Measurements from ENCODE around the gene SLC7A7.
"Not testable (repeated sequence)": the region's sequence is repeated elsewhere in the genome, so short reads cannot be mapped to it uniquely, and the experiment has no call there.

SLC7A7 gene

DNA sequence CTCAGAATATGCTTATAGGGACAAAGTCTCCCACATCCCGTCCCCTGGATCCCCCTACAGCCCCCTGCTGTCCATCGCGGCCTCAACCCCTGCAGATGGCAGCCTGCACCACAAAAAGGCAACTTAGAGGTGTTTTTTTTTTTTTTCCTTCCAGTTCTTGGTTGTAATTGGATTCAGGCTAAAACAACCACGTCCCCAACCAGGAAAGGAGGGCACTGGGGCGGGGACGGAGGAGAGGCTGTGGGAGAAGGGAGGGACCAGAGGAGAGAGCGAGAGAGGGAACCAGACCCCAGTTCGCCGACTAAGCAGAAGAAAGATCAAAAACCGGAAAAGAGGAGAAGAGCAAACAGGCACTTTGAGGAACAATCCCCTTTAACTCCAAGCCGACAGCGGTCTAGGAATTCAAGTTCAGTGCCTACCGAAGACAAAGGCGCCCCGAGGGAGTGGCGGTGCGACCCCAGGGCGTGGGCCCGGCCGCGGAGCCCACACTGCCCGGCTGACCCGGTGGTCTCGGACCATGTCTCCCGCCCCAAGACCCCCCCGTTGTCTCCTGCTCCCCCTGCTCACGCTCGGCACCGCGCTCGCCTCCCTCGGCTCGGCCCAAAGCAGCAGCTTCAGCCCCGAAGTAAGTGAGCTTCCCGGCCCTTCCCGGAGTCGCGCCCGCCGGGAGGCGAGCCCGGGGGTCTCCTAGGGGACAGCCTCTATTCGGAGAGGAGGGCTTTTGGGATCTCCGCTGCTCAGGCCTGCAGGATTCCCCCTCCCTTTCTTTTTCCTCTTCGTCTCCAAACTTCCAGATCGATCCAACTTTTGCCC lies 21.3 kb upstream of the SLC7A7 start, which contains the start of gene MMP14:
MMP14 (plus strand) TSS at position 285 of the 813 bp plus-strand sequence; CDS start at position 518, 233 bp downstream.
- Histone ChIP-seq H3K36me3 (peaks cover 18% of the 10 kb centered on the region), H3K9me3 (no peaks in the 10 kb centered on the region), H3K27ac (no peak within 1 kb of the TSS), H3K27me3 (peaks cover 44% of the 10 kb centered on the region), H3K4me3 (ENCODE audit: low read depth in 1 of 2, low read length in 1 of 2) (peak within 1 kb of the TSS; percentile 52 to 56), H3K4me1 (ENCODE audit: control insufficient read depth in 1 of 2, insufficient read depth in 1 of 2, low read depth in 1 of 2, low read length in 1 of 2) (peaks cover 15% of the 10 kb centered on the region in 2 experiments)
- TF ChIP-seq, protein P1, sequence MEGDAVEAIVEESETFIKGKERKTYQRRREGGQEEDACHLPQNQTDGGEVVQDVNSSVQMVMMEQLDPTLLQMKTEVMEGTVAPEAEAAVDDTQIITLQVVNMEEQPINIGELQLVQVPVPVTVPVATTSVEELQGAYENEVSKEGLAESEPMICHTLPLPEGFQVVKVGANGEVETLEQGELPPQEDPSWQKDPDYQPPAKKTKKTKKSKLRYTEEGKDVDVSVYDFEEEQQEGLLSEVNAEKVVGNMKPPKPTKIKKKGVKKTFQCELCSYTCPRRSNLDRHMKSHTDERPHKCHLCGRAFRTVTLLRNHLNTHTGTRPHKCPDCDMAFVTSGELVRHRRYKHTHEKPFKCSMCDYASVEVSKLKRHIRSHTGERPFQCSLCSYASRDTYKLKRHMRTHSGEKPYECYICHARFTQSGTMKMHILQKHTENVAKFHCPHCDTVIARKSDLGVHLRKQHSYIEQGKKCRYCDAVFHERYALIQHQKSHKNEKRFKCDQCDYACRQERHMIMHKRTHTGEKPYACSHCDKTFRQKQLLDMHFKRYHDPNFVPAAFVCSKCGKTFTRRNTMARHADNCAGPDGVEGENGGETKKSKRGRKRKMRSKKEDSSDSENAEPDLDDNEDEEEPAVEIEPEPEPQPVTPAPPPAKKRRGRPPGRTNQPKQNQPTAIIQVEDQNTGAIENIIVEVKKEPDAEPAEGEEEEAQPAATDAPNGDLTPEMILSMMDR (IDR thresholded peaks at IDR 0.05), result no peak

DNA sequence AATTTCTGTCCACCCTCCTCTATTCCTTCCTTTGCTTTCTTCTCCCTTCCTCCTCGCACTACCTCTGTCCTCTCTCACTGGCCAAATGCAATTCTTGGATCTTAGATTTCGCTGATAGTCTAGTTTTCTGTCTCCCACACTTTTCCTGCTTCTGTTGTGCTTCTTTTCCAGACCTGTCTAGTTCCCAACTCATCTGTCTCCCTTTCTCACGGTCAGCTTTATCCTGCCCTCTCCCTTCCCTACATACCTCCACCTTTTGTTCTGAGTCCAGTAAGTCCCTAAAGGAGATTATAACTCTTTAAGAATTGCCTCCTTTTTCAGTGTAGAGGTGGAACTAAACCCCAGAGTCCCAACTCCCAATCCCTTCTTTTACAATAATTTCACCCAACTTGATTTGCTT lies 20.3 kb upstream of the SLC7A7 start:
- Histone ChIP-seq H3K27ac (no peak overlapping the region), H3K27me3 (peaks cover 44% of the 10 kb centered on the region), H3K4me1 (ENCODE audit: control insufficient read depth in 1 of 2, insufficient read depth in 1 of 2, low read depth in 1 of 2, low read length in 1 of 2) (peaks cover 15 to 18% of the 10 kb centered on the region in 2 experiments), H3K9me3 (no peaks in the 10 kb centered on the region), H3K4me3 (ENCODE audit: low read depth in 1 of 2, low read length in 1 of 2) (no peak overlapping the region), H3K36me3 (peaks cover 18% of the 10 kb centered on the region)
- TF ChIP-seq, protein P1 (IDR thresholded peaks at IDR 0.05), result no peak

DNA sequence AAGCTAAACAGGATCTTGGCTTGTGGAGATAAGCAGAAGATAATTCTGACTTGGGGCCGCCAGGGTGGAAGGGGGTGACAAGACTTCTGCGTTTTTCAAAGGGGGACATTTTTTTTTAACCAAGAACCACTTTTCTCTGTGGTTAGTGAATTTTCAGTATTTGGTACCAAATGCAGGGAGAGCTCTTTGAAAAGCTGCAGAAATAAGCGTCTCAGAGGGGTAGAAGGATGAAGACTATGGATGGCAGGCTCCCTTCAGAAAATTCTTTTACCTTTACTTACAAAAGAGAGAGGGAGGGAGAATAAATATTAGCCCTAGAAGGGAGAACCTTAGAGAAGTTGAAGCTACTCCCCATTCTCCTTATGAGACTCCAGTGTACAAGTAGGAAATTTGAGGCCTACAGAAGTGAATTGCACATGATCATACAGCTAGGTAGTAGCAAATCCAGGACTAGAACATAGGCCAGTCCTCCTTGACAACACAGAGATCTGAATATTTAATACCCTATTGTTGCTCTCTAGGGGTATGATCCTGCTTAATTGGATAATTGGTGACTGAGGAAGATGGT lies 15.3 kb upstream of the SLC7A7 start:
- Histone ChIP-seq H3K27ac (peak overlapping the region; percentile 87), H3K36me3 (peaks cover 18% of the 10 kb centered on the region), H3K27me3 (peaks cover 3% of the 10 kb centered on the region), H3K4me3 (ENCODE audit: low read depth in 1 of 2, low read length in 1 of 2) (peak overlapping the region; percentile 75 to 81), H3K4me1 (ENCODE audit: control insufficient read depth in 1 of 2, insufficient read depth in 1 of 2, low read depth in 1 of 2, low read length in 1 of 2) (peaks cover 12 to 15% of the 10 kb centered on the region in 2 experiments), H3K9me3 (no peaks in the 10 kb centered on the region)
- TF ChIP-seq, protein P1 (IDR thresholded peaks at IDR 0.05), result no peak

DNA sequence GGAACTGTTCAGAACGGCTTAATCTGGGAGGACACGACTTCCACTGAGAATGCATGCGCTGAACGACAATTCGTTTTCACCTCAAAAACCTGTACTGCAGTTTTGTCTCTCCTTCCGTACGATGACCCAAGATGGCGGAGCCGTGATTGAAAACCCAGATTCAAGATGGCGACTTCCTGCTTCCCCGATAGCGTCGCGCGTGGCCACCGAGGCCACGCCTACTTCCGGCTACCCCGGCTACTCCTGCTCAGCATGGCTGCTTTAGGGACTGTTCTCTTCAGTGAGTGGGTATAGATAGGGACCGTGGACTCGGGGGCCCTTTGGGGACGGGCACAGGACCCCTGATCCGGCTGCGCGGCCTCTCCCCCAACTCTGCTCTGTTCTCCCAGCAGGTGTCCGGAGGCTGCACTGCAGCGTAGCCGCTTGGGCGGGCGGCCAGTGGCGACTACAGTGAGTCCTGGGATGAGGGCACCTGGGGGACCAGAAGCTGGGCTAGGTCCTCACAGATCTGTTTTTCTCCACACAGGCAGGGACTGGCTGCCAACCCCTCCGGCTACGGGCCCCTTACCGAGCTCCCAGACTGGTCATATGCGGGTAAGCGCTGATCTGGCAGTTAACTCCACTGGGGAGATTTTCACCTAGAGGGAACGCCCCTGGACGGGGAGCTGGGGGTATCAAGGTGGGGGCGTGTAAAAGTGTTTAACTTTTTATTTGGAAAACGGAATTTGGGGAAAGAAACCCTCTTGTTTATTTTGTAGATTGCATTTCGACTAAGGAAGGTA lies 14.6 kb upstream of the SLC7A7 start, which contains the start of gene MRPL52:
MRPL52 (plus strand) TSS at position 227 of the 782 bp plus-strand sequence; CDS start at position 253, 26 bp downstream.
- H3K4me1 ChIP-seq (ENCODE audit: control insufficient read depth in 1 of 2, insufficient read depth in 1 of 2, low read depth in 1 of 2, low read length in 1 of 2), result peaks cover 15 to 17% of the 10 kb centered on the region in 2 experiments
- H3K9me3 ChIP-seq, result no peaks in the 10 kb centered on the region
- H3K27ac ChIP-seq, result peak within 1 kb of the TSS; percentile 87
- H3K4me3 ChIP-seq (ENCODE audit: low read depth in 1 of 2, low read length in 1 of 2), result peak within 1 kb of the TSS; percentile 75 to 81
- H3K36me3 ChIP-seq, result peaks cover 18% of the 10 kb centered on the region
- peaks cover under 1% of the 10 kb centered on the region for H3K27me3 ChIP-seq
- TF ChIP-seq, protein P1 (IDR thresholded peaks at IDR 0.05), result peak; percentile 61

DNA sequence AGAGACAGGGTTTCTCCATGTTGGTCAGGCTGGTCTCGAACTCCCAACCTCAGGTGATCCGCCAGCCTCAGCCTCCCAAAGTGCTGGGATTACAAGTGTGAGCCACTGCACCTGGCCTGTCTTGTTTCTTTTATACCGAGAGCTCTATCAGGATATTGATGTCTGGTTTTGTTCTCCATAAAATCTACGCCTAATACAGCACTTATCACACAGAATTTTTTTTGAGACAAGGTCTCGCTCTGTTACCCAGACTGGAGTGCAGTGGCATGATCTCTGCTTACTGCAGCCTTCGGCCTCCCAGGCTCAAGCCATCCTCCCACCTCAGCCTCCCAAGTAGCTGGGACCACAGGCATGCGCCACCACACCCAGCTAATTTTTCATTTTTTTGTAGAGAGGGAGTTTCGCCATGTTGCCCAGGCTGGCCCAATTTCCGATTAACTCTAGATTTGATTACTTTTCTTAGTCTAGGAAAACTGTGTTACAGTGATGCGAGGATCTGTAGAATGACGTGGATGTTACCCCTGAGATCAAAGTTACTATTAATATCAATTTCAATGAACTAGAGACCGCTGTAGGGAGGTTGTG lies 13.9 kb upstream of the SLC7A7 start:
- Histone ChIP-seq H3K4me3 (ENCODE audit: low read depth in 1 of 2, low read length in 1 of 2) (peak overlapping the region; percentile 75 to 81), H3K36me3 (peaks cover 11% of the 10 kb centered on the region), H3K27ac (peak overlapping the region; percentile 87), H3K4me1 (ENCODE audit: control insufficient read depth in 1 of 2, insufficient read depth in 1 of 2, low read depth in 1 of 2, low read length in 1 of 2) (peaks cover 22 to 23% of the 10 kb centered on the region in 2 experiments)
- not testable (repeated sequence) for H3K27me3 ChIP-seq, H3K9me3 ChIP-seq
